Hepatocyte (in vitro differentiated cells): Measurements from ENCODE around the gene ARHGAP45.

Experiments
- CTCF ChIP-seq: fragments of 200-600 bp; sonication (generic); IDR thresholded peaks from 2 replicates; pipeline ENCODE4 v1.5.1; 2016; ENCODE audit warnings: antibody characterized with exemption, mild to moderate bottlenecking; ENCODE audit not compliant: poor library complexity
- EZH2 ChIP-seq: fragments of 200-600 bp; sonication (generic); IDR thresholded peaks from 2 replicates; pipeline ENCODE4 v1.6.1; 2016; ENCODE audit warnings: antibody characterized with exemption, mild to moderate bottlenecking, borderline replicate concordance
- EZH2phosphoT487 ChIP-seq: fragments of 200-600 bp; sonication (generic); IDR thresholded peaks from one replicate; pipeline ENCODE4 v1.6.1; 2018; ENCODE audit warnings: antibody characterized with exemption, mild to moderate bottlenecking, low read depth, moderate library complexity; ENCODE audit not compliant: unreplicated experiment, severe bottlenecking

- no peak for TF ChIP-seq CTCF
- no peak for TF ChIP-seq EZH2
- no peak for TF ChIP-seq EZH2phosphoT487
Measured at GRCh38 chr19:1019616-1019961, 47.4 kb upstream of the ARHGAP45 start.
